Liver (tissue), 9 donors: ENCODE data around the gene KRTAP9-4. TPM values are rescaled to one million over a fixed set of nuclear protein-coding genes. Genes with fewer than 3 reads are reported as not detected.

Experiments used
- DNase-seq: peaks from one replicate; pipeline ENCODE4 v3.0.0-alpha.2; 2017; ENCODE audit warnings: low spot score
- H3K27ac ChIP-seq, 2 donors: one replicate each; pipeline ENCODE4 v1.7.0; 2013; ENCODE audit warnings: inconsistent platforms in 2 of 2, low read length in 2 of 2, control low read depth in 1 of 2, low read depth in 1 of 2, mild to moderate bottlenecking in 1 of 2
- H3K27me3 ChIP-seq, 4 donors: one replicate each; pipeline versions ENCODE4 v1.6.1 to v1.7.0; 2013; ENCODE audit warnings: low read length in 3 of 4, inconsistent platforms in 1 of 4, mild to moderate bottlenecking in 1 of 4, moderate library complexity in 1 of 4; ENCODE audit not compliant: control insufficient read depth in 4 of 4, insufficient read depth in 4 of 4
- H3K36me3 ChIP-seq, 4 donors: one replicate each; pipeline versions ENCODE4 v1.6.1 to v1.7.0; 2013; ENCODE audit warnings: low read length in 3 of 4, mild to moderate bottlenecking in 3 of 4, low read depth in 1 of 4, moderate library complexity in 1 of 4; ENCODE audit not compliant: control insufficient read depth in 4 of 4, insufficient read depth in 3 of 4
- H3K4me1 ChIP-seq, 4 donors: one replicate each; pipeline versions ENCODE4 v1.6.1 to v1.7.0; 2013; ENCODE audit warnings: low read length in 3 of 4, mild to moderate bottlenecking in 3 of 4, moderate library complexity in 1 of 4; ENCODE audit not compliant: control insufficient read depth in 4 of 4, insufficient read depth in 4 of 4
- H3K4me3 ChIP-seq, 3 donors: one replicate each; pipeline versions ENCODE4 v1.6.1 to v1.7.0; 2013; ENCODE audit warnings: low read length in 3 of 3, control low read depth in 1 of 3, low read depth in 1 of 3, mild to moderate bottlenecking in 1 of 3
- H3K9ac ChIP-seq, 2 donors: one replicate each; pipeline ENCODE4 v1.7.0; 2013; ENCODE audit warnings: low read length in 2 of 2, mild to moderate bottlenecking in 2 of 2, moderate library complexity in 2 of 2, control low read depth in 1 of 2, low read depth in 1 of 2
- H3K9me3 ChIP-seq, 4 donors: one replicate each; pipeline versions ENCODE4 v1.6.1 to v1.7.0; 2013; ENCODE audit warnings: low read length in 3 of 4; ENCODE audit not compliant: control insufficient read depth in 4 of 4
- CTCF ChIP-seq: fragments of 150-350 bp; IDR thresholded peaks from 2 replicates; pipeline ENCODE4 v1.5.1; 2017; ENCODE audit warnings: improper control_type of control experiment, low read depth, low read length; ENCODE audit not compliant: missing input control
- EGR1 ChIP-seq, 2 donors: IDR thresholded peaks; 2 replicates each; pipeline ENCODE4 v1.6.1; 2016 to 2018; ENCODE audit warnings: antibody characterized with exemption in 2 of 2, low read depth in 2 of 2
- FOXA1 ChIP-seq: IDR thresholded peaks from 2 replicates; pipeline ENCODE4 v1.6.1; 2016; ENCODE audit warnings: antibody characterized with exemption
- FOXA2 ChIP-seq: IDR thresholded peaks from 2 replicates; pipeline ENCODE4 v1.6.1; 2016; ENCODE audit warnings: antibody characterized with exemption
- GABPA ChIP-seq, 2 donors: IDR thresholded peaks in 1 of 2; conservative IDR thresholded peaks in 1 of 2; 2 replicates each; pipeline ENCODE4 v1.6.1; 2016; ENCODE audit warnings: antibody characterized with exemption in 2 of 2, mild to moderate bottlenecking in 1 of 2, moderate library complexity in 1 of 2
- HNF4A ChIP-seq, 2 donors: conservative IDR thresholded peaks; 2 replicates each; pipeline ENCODE4 v1.6.1; 2016; ENCODE audit warnings: antibody characterized with exemption in 2 of 2, mild to moderate bottlenecking in 2 of 2
- HNF4G ChIP-seq: IDR thresholded peaks from 2 replicates; pipeline ENCODE4 v1.6.1; 2016; ENCODE audit warnings: antibody characterized with exemption
- JUND ChIP-seq, 2 donors: IDR thresholded peaks; 2 replicates each; pipeline ENCODE4 v1.6.1; 2016; ENCODE audit warnings: antibody characterized with exemption in 2 of 2
- NR2F2 ChIP-seq: IDR thresholded peaks from 2 replicates; pipeline ENCODE4 v1.6.1; 2016; ENCODE audit warnings: antibody characterized with exemption
- RAD21 ChIP-seq, 2 donors: IDR thresholded peaks; 2 replicates each; pipeline ENCODE4 v1.6.1; 2016; ENCODE audit warnings: antibody characterized with exemption in 2 of 2, mild to moderate bottlenecking in 2 of 2
- RXRA ChIP-seq, 2 donors: IDR thresholded peaks; 2 replicates each; pipeline ENCODE4 v1.6.1; 2017 to 2018; ENCODE audit warnings: antibody characterized with exemption in 2 of 2, mild to moderate bottlenecking in 1 of 2
- TAF1 ChIP-seq: conservative IDR thresholded peaks from 2 replicates; pipeline ENCODE4 v1.6.1; 2016; ENCODE audit warnings: antibody characterized with exemption, mild to moderate bottlenecking
- YY1 ChIP-seq: IDR thresholded peaks from 2 replicates; pipeline ENCODE4 v1.6.1; 2016; ENCODE audit warnings: antibody characterized with exemption, mild to moderate bottlenecking
- WGBS: extraction: QIAGEN DNeasy Blood & Tissue Kit; methylation state at CpG from one replicate; pipeline ENCODE4 v1.1.7; 2013; 5-methylcytosine and 5-hydroxymethylcytosine counted together
- polyA plus RNA-seq, 2 donors: library from polyadenylated mRNA; stranded (reverse) in 1 of 2; unstranded in 1 of 2; fragments of 200-250 nt in 1 of 2; fragments of >200 nt in 1 of 2; fragmentation: Nextera tagmentation in 1 of 2; extraction: Ambion mirVana in 1 of 2; gene quantifications; one replicate each; pipeline versions ENCODE4 v1.2.1 to v1.2.3, GENCODE V29; 2013 to 2015
- total RNA-seq, 2 donors: library from RNA; depleted of rRNA; stranded (reverse); fragments of >200 nt; gene quantifications; one replicate each; pipeline ENCODE4 v1.2.3, GENCODE V29; 2014
- TF ChIP-seq, protein P1 (sequence below): IDR thresholded peaks from 2 replicates; pipeline ENCODE4 v1.6.1; 2016; ENCODE audit warnings: antibody characterized with exemption
- TF ChIP-seq, protein P2 (sequence below): IDR thresholded peaks from 2 replicates; pipeline ENCODE4 v1.6.1; 2016; ENCODE audit warnings: antibody characterized with exemption
- TF ChIP-seq, protein P3 (sequence below): IDR thresholded peaks from 2 replicates; pipeline ENCODE4 v1.6.1; 2016; ENCODE audit warnings: antibody characterized with exemption, mild to moderate bottlenecking
- TF ChIP-seq, protein P4 (sequence below): IDR thresholded peaks from 2 replicates; pipeline ENCODE4 v1.6.1; 2016; ENCODE audit warnings: antibody characterized with exemption
- donor health status: healthy.
- donor health status: healthy.
- donor health status: healthy.
- donor health status: healthy.
- donor health status: healthy.

The KRTAP9-4 gene
- total and polyA plus RNA-seq, 4 donors: not detected

DNA sequence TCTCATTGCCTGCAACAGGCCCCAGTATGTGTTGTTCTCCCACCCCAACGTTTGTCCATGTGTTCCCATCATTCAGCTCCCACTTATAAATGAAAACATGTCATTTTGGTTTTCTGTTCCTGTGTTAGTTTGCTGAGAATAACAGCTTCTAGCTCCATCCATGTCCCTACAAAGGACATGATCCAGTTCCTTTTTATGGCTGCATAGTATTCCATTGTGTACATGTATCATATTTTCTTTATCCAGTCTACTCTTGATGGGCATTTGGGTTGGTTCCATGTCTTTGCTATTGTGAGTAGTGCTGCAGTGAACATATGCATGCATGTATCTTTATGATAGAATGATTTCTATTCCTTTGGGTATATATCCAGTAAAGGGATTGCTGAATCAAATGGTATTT lies 33.8 kb upstream of the KRTAP9-4 start:
- no peaks in the 10 kb centered on the region for H3K36me3 ChIP-seq
- no peak overlapping the region for H3K27ac ChIP-seq
- H3K9ac ChIP-seq: no peak overlapping the region
- no peaks in the 10 kb centered on the region for H3K9me3 ChIP-seq
- TF ChIP-seq FOXA1: no peak
- TF ChIP-seq, protein P1, sequence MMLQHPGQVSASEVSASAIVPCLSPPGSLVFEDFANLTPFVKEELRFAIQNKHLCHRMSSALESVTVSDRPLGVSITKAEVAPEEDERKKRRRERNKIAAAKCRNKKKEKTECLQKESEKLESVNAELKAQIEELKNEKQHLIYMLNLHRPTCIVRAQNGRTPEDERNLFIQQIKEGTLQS: no peak
- no peak for TF ChIP-seq HNF4A (conservative IDR thresholded peaks at IDR 0.05)
- no peak for TF ChIP-seq EGR1 (IDR thresholded peaks at IDR 0.05; ENCODE audit: low read depth in 2 of 2)
- TF ChIP-seq FOXA2: no peak
- no peak for TF ChIP-seq YY1
- no peak for TF ChIP-seq NR2F2
- TF ChIP-seq GABPA (IDR thresholded peaks at IDR 0.05 in 1 of 2, conservative IDR thresholded peaks at IDR 0.05 in 1 of 2): no peak
- TF ChIP-seq RXRA (IDR thresholded peaks at IDR 0.05): no peak
- TF ChIP-seq, protein P2, sequence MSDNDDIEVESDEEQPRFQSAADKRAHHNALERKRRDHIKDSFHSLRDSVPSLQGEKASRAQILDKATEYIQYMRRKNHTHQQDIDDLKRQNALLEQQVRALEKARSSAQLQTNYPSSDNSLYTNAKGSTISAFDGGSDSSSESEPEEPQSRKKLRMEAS: no peak
- TF ChIP-seq, protein P3, sequence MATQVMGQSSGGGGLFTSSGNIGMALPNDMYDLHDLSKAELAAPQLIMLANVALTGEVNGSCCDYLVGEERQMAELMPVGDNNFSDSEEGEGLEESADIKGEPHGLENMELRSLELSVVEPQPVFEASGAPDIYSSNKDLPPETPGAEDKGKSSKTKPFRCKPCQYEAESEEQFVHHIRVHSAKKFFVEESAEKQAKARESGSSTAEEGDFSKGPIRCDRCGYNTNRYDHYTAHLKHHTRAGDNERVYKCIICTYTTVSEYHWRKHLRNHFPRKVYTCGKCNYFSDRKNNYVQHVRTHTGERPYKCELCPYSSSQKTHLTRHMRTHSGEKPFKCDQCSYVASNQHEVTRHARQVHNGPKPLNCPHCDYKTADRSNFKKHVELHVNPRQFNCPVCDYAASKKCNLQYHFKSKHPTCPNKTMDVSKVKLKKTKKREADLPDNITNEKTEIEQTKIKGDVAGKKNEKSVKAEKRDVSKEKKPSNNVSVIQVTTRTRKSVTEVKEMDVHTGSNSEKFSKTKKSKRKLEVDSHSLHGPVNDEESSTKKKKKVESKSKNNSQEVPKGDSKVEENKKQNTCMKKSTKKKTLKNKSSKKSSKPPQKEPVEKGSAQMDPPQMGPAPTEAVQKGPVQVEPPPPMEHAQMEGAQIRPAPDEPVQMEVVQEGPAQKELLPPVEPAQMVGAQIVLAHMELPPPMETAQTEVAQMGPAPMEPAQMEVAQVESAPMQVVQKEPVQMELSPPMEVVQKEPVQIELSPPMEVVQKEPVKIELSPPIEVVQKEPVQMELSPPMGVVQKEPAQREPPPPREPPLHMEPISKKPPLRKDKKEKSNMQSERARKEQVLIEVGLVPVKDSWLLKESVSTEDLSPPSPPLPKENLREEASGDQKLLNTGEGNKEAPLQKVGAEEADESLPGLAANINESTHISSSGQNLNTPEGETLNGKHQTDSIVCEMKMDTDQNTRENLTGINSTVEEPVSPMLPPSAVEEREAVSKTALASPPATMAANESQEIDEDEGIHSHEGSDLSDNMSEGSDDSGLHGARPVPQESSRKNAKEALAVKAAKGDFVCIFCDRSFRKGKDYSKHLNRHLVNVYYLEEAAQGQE: no peak
- TF ChIP-seq, protein P4, sequence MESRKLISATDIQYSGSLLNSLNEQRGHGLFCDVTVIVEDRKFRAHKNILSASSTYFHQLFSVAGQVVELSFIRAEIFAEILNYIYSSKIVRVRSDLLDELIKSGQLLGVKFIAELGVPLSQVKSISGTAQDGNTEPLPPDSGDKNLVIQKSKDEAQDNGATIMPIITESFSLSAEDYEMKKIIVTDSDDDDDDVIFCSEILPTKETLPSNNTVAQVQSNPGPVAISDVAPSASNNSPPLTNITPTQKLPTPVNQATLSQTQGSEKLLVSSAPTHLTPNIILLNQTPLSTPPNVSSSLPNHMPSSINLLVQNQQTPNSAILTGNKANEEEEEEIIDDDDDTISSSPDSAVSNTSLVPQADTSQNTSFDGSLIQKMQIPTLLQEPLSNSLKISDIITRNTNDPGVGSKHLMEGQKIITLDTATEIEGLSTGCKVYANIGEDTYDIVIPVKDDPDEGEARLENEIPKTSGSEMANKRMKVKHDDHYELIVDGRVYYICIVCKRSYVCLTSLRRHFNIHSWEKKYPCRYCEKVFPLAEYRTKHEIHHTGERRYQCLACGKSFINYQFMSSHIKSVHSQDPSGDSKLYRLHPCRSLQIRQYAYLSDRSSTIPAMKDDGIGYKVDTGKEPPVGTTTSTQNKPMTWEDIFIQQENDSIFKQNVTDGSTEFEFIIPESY: no peak
- no peak for TF ChIP-seq HNF4G
- no peak for TF ChIP-seq TAF1
- no peak for TF ChIP-seq RAD21 (IDR thresholded peaks at IDR 0.05)
- TF ChIP-seq JUND (IDR thresholded peaks at IDR 0.05): no peak
- no peak for TF ChIP-seq CTCF
- no peak for DNase-seq
- peaks cover 0 to 3% (median 0%) of the 10 kb centered on the region in 4 donors for H3K27me3 ChIP-seq
- WGBS: 61% methylated on average over 1 of the region's 1 CpG
- H3K4me1 ChIP-seq: no peaks in the 10 kb centered on the region
- no peak overlapping the region for H3K4me3 ChIP-seq

DNA sequence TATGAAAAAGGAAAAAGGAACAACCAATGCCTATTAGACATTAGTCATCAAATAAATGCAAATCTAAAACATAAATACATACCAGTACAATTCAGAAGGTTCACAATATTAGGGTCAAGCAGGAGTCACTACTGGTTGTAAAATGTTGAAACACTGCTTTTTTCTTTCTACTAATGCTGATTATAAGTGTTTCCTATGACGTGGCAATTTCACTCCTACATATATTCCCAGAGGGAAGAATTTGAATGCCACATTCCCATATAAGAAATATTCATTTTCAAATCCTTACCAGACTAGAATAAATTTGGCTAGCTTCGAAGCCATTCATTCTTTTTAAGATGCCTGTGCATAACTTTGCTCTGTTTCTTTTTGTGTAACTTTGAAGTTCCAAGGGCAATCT lies 25.7 kb upstream of the KRTAP9-4 start:
- no peak for DNase-seq
- Histone ChIP-seq H3K4me1 (no peaks in the 10 kb centered on the region), H3K9me3 (peaks cover 0 to 3% (median 0%) of the 10 kb centered on the region in 4 donors), H3K36me3 (no peaks in the 10 kb centered on the region), H3K27ac (no peak overlapping the region), H3K27me3 (peaks cover 0 to 5% (median 0%) of the 10 kb centered on the region in 4 donors), H3K9ac (no peak overlapping the region), H3K4me3 (no peak overlapping the region)
- no peak for TF ChIP-seq JUND (IDR thresholded peaks at IDR 0.05)
- no peak for TF ChIP-seq RAD21 (IDR thresholded peaks at IDR 0.05)
- no peak for TF ChIP-seq RXRA (IDR thresholded peaks at IDR 0.05)
- TF ChIP-seq, protein P3: no peak
- TF ChIP-seq, protein P1: no peak
- no peak for TF ChIP-seq GABPA (IDR thresholded peaks at IDR 0.05 in 1 of 2, conservative IDR thresholded peaks at IDR 0.05 in 1 of 2)
- no peak for TF ChIP-seq HNF4G
- TF ChIP-seq CTCF: no peak
- TF ChIP-seq, protein P2: no peak
- TF ChIP-seq HNF4A (conservative IDR thresholded peaks at IDR 0.05): no peak
- no peak for TF ChIP-seq FOXA2
- 65% methylated on average over 2 of the region's 2 CpGs for WGBS
